GM18511 (cell line): ENCODE measurements around the gene KRTAP10-2.
"Not testable (repeated sequence)": the region's sequence is repeated elsewhere in the genome, so short reads cannot be mapped to it uniquely, and the experiment has no call there.

Experiments
- ATAC-seq: cut with Tn5 transposase; IDR thresholded peaks from one replicate; pipeline ENCODE4 v1.9.1; 2021; ENCODE audit warnings: mild to moderate bottlenecking, moderate library complexity; ENCODE audit not compliant: unreplicated experiment

The KRTAP10-2 gene

GRCh38 chr21:44583089-44583799 is 31.9 kb upstream of the KRTAP10-2 start:
- ATAC-seq, result no peak

- ATAC-seq, result no peak
Measured at GRCh38 chr21:44582055-44582454, 30.8 kb upstream of the KRTAP10-2 start.

- no peak for ATAC-seq
Measured at GRCh38 chr21:44581158-44581557, 29.9 kb upstream of the KRTAP10-2 start.

- ATAC-seq, result not testable (repeated sequence)
Measured at GRCh38 chr21:44580231-44580821, 29.0 kb upstream of the KRTAP10-2 start, which contains the start of gene KRTAP10-5. TSS of gene KRTAP10-5 (minus strand) at chr21:44580604. CDS start at chr21:44580578, 26 bp downstream.

- ATAC-seq, result no peak
Measured at GRCh38 chr21:44579833-44580144, 28.5 kb upstream of the KRTAP10-2 start.

GRCh38 chr21:44579056-44579832 is 27.9 kb upstream of the KRTAP10-2 start:
- ATAC-seq, result no peak

- ATAC-seq, result no peak
Measured at GRCh38 chr21:44578371-44579055, 27.2 kb upstream of the KRTAP10-2 start.

- no peak for ATAC-seq
Measured at GRCh38 chr21:44576025-44576420, 24.7 kb upstream of the KRTAP10-2 start.

- no peak for ATAC-seq
Measured at GRCh38 chr21:44575307-44576024, 24.2 kb upstream of the KRTAP10-2 start.

- no peak for ATAC-seq
Measured at GRCh38 chr21:44574457-44575306, 23.4 kb upstream of the KRTAP10-2 start.

- ATAC-seq, result not testable (repeated sequence)
Measured at GRCh38 chr21:44573630-44574456, 22.5 kb upstream of the KRTAP10-2 start, which contains the start of gene KRTAP10-4. TSS of gene KRTAP10-4 (plus strand) at chr21:44573729. CDS start at chr21:44573759, 30 bp downstream.

- ATAC-seq, result no peak
Measured at GRCh38 chr21:44572959-44573583, 21.8 kb upstream of the KRTAP10-2 start.

GRCh38 chr21:44571844-44572782 is 20.8 kb upstream of the KRTAP10-2 start:
- no peak for ATAC-seq

GRCh38 chr21:44571296-44571695 is 20.0 kb upstream of the KRTAP10-2 start:
- ATAC-seq, result no peak

- ATAC-seq, result no peak
Measured at GRCh38 chr21:44569861-44570517, 18.7 kb upstream of the KRTAP10-2 start.

GRCh38 chr21:44568667-44569556 is 17.6 kb upstream of the KRTAP10-2 start:
- no peak for ATAC-seq
